B cell (primary cell): ENCODE results near the gene SPRY2. TPM values are rescaled to one million over a fixed set of nuclear protein-coding genes. Genes with fewer than 3 reads are reported as not detected.

Experiments
- ATAC-seq: fragments of 200-7000 bp; cut with Tn5 transposase; one replicate; pipeline ENCODE4 v1.10.0; 2021; ENCODE audit warnings: low read depth, mild to moderate bottlenecking, moderate number of reproducible peaks, moderate library complexity
- CTCF ChIA-PET: fragments of 350-600 bp; sonication (Branson Sonifier 250); formaldehyde crosslinking; loops from one replicate; lab custom pipeline; 2021; ENCODE audit warnings: antibody characterized with exemption, inconsistent platforms; lab: Charles Lee
- POLR2A ChIA-PET: fragments of 350-600 bp; sonication (Branson Sonifier 250); formaldehyde crosslinking; loops from one replicate; lab custom pipeline; 2021; ENCODE audit warnings: antibody characterized with exemption; lab: Charles Lee
- DNase-seq: peaks from one replicate; pipeline ENCODE4 v3.0.0; 2013
- H2AFZ ChIP-seq: 2 replicates; pipeline ENCODE4 v1.6.1; 2012; ENCODE audit warnings: mild to moderate bottlenecking, low read depth, low read length; ENCODE audit not compliant: insufficient read depth, poor library complexity, severe bottlenecking
- H3K27ac ChIP-seq, 2 donors: 1 replicate in 1 of 2; 2 replicates in 1 of 2; pipeline ENCODE4 v1.5.1; 2012 to 2013; ENCODE audit warnings: low read length in 2 of 2, mild to moderate bottlenecking in 2 of 2, moderate library complexity in 1 of 2
- H3K27me3 ChIP-seq, 4 experiments: fragments of 200-600 bp in 1 of 4; sonication (generic) in 1 of 4; replicated peaks in 1 of 4; 1 replicate in 2 of 4; 2 replicates in 2 of 4; pipeline versions ENCODE4 v1.6.1 to v1.7.0; 2013 to 2016; ENCODE audit warnings: low read length in 3 of 4, mild to moderate bottlenecking in 2 of 4, mixed read lengths in 1 of 4, moderate library complexity in 1 of 4; ENCODE audit not compliant: insufficient read depth in 4 of 4, control insufficient read depth in 3 of 4; ENCODE audit errors: control extremely low read depth in 1 of 4
- H3K36me3 ChIP-seq, 2 experiments: replicated peaks in 1 of 2; 1 replicate in 1 of 2; 2 replicates in 1 of 2; pipeline versions ENCODE4 v1.6.1 to v1.7.1; 2013; ENCODE audit warnings: low read length in 1 of 2; ENCODE audit not compliant: insufficient read depth in 2 of 2, control insufficient read depth in 1 of 2; ENCODE audit errors: control extremely low read depth in 1 of 2, extremely low read depth in 1 of 2
- H3K4me1 ChIP-seq, 2 donors: fragments of 200-600 bp in 1 of 2; sonication (generic) in 1 of 2; 1 replicate in 1 of 2; 2 replicates in 1 of 2; pipeline versions ENCODE4 v1.5.1 to v1.6.1; 2013 to 2017; ENCODE audit warnings: low read length in 2 of 2; ENCODE audit not compliant: control insufficient read depth in 2 of 2, insufficient read depth in 2 of 2
- H3K4me2 ChIP-seq: replicated peaks from 2 replicates; pipeline ENCODE3; 2012; ENCODE audit warnings: mild to moderate bottlenecking, low read depth, low read length; ENCODE audit not compliant: poor library complexity, severe bottlenecking
- H3K4me3 ChIP-seq, 5 experiments: fragments of 200-600 bp in 1 of 5; sonication (generic) in 1 of 5; 1 replicate in 3 of 5; 2 replicates in 2 of 5; pipeline versions ENCODE4 v1.5.1 to v1.7.0; 2011 to 2016; ENCODE audit warnings: low read length in 4 of 5, mild to moderate bottlenecking in 4 of 5, low read depth in 2 of 5, control low read depth in 1 of 5, moderate library complexity in 1 of 5; ENCODE audit not compliant: insufficient read depth in 1 of 5; ENCODE audit errors: control extremely low read depth in 1 of 5, extremely low read depth in 1 of 5
- H3K79me2 ChIP-seq: fragments of 200-600 bp; sonication (generic); one replicate; pipeline ENCODE4 v1.6.0; 2016; ENCODE audit warnings: low read length; ENCODE audit not compliant: control insufficient read depth, insufficient read depth
- H3K9ac ChIP-seq: fragments of 200-600 bp; sonication (generic); 2 replicates; pipeline ENCODE4 v1.6.1; 2017; ENCODE audit warnings: mild to moderate bottlenecking, low read length, moderate library complexity
- H3K9me3 ChIP-seq, 3 donors: one replicate each; pipeline versions ENCODE4 v1.6.1 to v1.7.1; 2013; ENCODE audit warnings: low read length in 2 of 3; ENCODE audit not compliant: control insufficient read depth in 2 of 3, insufficient read depth in 1 of 3; ENCODE audit errors: control extremely low read depth in 1 of 3
- H4K20me1 ChIP-seq: 2 replicates; pipeline ENCODE4 v1.6.0; 2012; ENCODE audit warnings: mild to moderate bottlenecking, low read length; ENCODE audit not compliant: insufficient read depth, control insufficient read depth, poor library complexity, severe bottlenecking
- H3K27ac Mint-ChIP-seq: one replicate; pipeline ENCODE4 v1.8.0; 2021; ENCODE audit warnings: mixed read lengths
- H3K27me3 Mint-ChIP-seq: one replicate; pipeline ENCODE4 v1.8.0; 2021; ENCODE audit warnings: mixed read lengths
- H3K4me1 Mint-ChIP-seq: one replicate; pipeline ENCODE4 v1.8.0; 2021; ENCODE audit warnings: mixed read lengths
- H3K4me3 Mint-ChIP-seq: one replicate; pipeline ENCODE4 v1.8.0; 2021; ENCODE audit warnings: mixed read lengths
- H3K9me3 Mint-ChIP-seq: one replicate; pipeline ENCODE4 v1.8.0; 2022; ENCODE audit warnings: mixed read lengths; ENCODE audit not compliant: insufficient read depth
- EZH2 ChIP-seq: IDR thresholded peaks from 2 replicates; pipeline ENCODE4 v1.6.1; 2012; ENCODE audit warnings: borderline replicate concordance, low read depth, mild to moderate bottlenecking, moderate library complexity, low read length; ENCODE audit not compliant: insufficient read depth, poor library complexity, severe bottlenecking
- WGBS: methylation state at CpG from one replicate; pipeline ENCODE4 v1.1.5; 2013; ENCODE audit warnings: missing lambda C conversion rate; ENCODE audit not compliant: insufficient coverage; 5-methylcytosine and 5-hydroxymethylcytosine counted together
- intact Hi-C: fragments of 100-400 bp; cut with micrococcal nuclease; formaldehyde crosslinking; loops from one replicate; pipeline ENCODE4 v1.10.0; 2022
- polyA plus RNA-seq: library from polyadenylated mRNA; depleted of rRNA; stranded (reverse); fragments of >200 nt; gene quantifications from 2 replicates; pipeline ENCODE4 v1.2.3, GENCODE V29; 2012
- total RNA-seq, 2 donors: library from RNA; stranded (reverse); fragments of 120-200 nt in 1 of 2; gene quantifications; 1 replicate in 1 of 2; 2 replicates in 1 of 2; pipeline versions ENCODE4 v1.2.3 to v1.2.4, GENCODE V29; 2013 to 2022
- TF ChIP-seq, protein P1 (sequence below): fragments of 200-600 bp; IDR thresholded peaks from one replicate; pipeline ENCODE4 v1.8.0; 2022; ENCODE audit warnings: antibody characterized with exemption, mild to moderate bottlenecking

The SPRY2 gene
- total and polyA plus RNA-seq, 2 donors (not counting 1 experiment from before 2014, with no cell fraction given) = 0.86 to 0.96 TPM

DNA sequence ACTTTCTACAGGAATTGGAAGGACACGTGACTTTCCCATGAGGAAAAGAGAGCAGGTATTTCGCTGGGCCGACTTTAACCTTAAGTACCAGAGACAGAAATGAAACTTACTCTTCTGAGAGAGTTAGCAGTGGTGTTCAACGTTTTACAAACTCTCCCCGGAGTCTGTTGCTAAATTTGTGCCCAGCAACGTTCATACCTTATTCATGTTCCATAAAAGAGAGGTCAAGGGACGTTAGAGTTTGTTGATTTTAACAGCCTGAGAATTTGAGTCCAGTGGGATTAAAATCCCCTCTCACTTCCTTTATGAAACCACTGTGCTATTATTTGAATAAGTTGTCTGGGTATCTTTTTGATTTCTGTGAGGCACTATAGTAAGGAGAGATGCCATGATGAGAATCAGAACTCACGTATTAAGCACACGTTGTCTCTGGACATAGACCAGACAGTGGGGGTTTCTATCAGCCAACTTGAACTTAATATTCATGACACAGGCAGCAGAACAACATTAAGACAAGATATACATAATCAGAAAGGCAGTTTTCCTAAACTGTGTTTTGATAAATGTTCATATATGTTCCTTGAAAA lies 33.4 kb downstream of the SPRY2 start:
- Mint-ChIP-seq H3K9me3 (no peaks in the 10 kb centered on the region), H3K27ac (no peak overlapping the region), H3K4me3 (no peak overlapping the region), H3K4me1 (peaks cover 6% of the 10 kb centered on the region), H3K27me3 (no peaks in the 10 kb centered on the region)
- Histone ChIP-seq H3K9ac (no peak overlapping the region), H4K20me1 (no peaks in the 10 kb centered on the region), H3K27me3 (no peaks in the 10 kb centered on the region), H3K4me2 (no peak overlapping the region), H3K4me1 (no peaks in the 10 kb centered on the region), H3K4me3 (no peak overlapping the region), H2AFZ (no peak overlapping the region), H3K9me3 (no peaks in the 10 kb centered on the region), H3K36me3 (no peaks in the 10 kb centered on the region), H3K27ac (no peak overlapping the region), H3K79me2 (no peaks in the 10 kb centered on the region)
- DNase-seq (no peak), ATAC-seq (no peak)
- no peak for TF ChIP-seq EZH2
- TF ChIP-seq, protein P1, sequence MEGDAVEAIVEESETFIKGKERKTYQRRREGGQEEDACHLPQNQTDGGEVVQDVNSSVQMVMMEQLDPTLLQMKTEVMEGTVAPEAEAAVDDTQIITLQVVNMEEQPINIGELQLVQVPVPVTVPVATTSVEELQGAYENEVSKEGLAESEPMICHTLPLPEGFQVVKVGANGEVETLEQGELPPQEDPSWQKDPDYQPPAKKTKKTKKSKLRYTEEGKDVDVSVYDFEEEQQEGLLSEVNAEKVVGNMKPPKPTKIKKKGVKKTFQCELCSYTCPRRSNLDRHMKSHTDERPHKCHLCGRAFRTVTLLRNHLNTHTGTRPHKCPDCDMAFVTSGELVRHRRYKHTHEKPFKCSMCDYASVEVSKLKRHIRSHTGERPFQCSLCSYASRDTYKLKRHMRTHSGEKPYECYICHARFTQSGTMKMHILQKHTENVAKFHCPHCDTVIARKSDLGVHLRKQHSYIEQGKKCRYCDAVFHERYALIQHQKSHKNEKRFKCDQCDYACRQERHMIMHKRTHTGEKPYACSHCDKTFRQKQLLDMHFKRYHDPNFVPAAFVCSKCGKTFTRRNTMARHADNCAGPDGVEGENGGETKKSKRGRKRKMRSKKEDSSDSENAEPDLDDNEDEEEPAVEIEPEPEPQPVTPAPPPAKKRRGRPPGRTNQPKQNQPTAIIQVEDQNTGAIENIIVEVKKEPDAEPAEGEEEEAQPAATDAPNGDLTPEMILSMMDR = no peak
- intact Hi-C loops = no loop called here
- ChIA-PET CTCF (no interaction called here), POLR2A (no interaction called here)
- no CpG with 5 or more reads among the region's 9 CpGs for WGBS

DNA sequence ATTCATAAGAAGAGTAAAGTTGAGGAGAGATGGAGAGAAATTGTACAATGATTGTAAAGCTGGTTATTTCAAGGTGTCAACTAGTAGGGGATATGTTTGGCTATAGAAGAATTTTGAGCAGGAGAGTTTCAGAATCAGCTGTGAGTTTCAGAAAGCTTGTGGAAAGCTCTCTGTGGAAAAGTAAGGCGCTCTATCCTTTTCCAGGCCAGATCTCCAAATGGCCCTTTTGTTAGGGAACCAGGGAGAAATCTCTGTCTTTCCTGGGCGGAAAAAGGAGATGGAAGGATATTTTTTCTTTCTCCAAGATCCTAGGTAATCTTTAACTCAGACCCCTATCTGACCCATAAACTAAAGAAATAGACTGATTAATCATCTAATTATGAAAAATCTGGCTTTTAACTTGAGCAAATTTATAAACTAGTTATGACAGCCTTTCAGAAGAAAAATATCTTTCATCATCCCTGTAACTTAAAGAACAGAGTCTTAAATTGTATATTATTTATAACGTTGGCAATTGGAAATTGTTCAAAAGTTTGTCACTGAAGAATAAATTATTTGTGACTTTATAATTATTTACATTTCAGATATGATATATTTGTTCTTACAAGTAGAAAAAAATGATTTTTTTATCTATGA lies 34.5 kb downstream of the SPRY2 start:
- DNase-seq = no peak
- Mint-ChIP-seq H3K9me3 (no peaks in the 10 kb centered on the region), H3K4me3 (no peak overlapping the region), H3K4me1 (peaks cover 6% of the 10 kb centered on the region), H3K27me3 (no peaks in the 10 kb centered on the region), H3K27ac (no peak overlapping the region)
- Histone ChIP-seq H2AFZ (no peak overlapping the region), H3K79me2 (no peaks in the 10 kb centered on the region), H3K4me1 (no peaks in the 10 kb centered on the region), H3K4me3 (no peak overlapping the region), H3K9me3 (no peaks in the 10 kb centered on the region), H3K27me3 (no peaks in the 10 kb centered on the region), H3K4me2 (no peak overlapping the region), H3K27ac (no peak overlapping the region), H4K20me1 (no peaks in the 10 kb centered on the region), H3K9ac (no peak overlapping the region), H3K36me3 (no peaks in the 10 kb centered on the region)
- intact Hi-C loops = no loop called here
- POLR2A ChIA-PET = no interaction called here
- CTCF ChIA-PET = no interaction called here
- ATAC-seq = no peak
- no peak for TF ChIP-seq EZH2
- TF ChIP-seq, protein P1 = no peak
- WGBS = 86% methylated on average over 1 of the region's 3 CpGs
